HG03064 (cell line): Measurements from ENCODE around the gene L3MBTL3.
"Not testable (repeated sequence)": the region's sequence is repeated elsewhere in the genome, so short reads cannot be mapped to it uniquely, and the experiment has no call there.

Experiments used
- ATAC-seq: cut with Tn5 transposase; IDR thresholded peaks from one replicate; pipeline ENCODE4 v1.9.1; 2021; ENCODE audit warnings: low read depth; ENCODE audit not compliant: unreplicated experiment

The L3MBTL3 gene

DNA sequence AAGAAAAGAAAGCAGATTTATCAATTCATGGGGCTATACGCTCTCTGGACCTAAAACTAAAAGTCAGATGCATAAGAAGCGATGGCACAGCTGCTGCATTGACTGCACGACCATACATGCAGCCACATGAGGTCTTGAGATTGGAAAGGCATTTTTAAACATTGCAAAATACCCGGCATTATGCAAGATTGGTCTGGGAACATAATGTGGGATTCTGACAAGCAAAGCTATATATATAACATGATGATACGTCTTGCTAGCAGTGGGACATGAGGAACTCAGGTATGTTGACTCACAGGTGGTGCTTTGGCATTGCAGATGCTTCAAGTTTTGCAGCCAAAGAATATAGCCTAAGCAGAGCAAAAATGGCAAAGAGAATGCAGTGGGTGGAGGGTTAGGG is 149.3 kb downstream of the L3MBTL3 start:
- ATAC-seq, result no peak

DNA sequence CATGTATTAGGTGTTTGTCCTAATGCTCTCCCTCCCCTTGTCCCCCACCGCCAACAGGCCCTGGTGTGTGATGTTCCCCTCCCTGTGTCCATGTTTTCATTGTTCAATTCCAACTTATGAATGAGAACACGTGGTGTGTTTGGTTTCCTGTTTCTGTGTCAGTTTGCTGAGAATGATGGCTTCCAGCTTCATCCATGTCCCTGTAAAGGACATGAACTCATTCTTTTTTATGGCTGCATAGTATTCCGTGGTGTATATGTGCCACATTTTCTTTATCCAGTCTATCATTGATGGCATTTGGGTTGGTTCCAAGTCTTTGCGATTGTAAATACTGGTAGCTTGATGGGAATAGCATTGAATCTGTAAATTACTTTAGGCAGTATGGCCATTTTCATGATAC is 151.8 kb downstream of the L3MBTL3 start:
- not testable (repeated sequence) for ATAC-seq

DNA sequence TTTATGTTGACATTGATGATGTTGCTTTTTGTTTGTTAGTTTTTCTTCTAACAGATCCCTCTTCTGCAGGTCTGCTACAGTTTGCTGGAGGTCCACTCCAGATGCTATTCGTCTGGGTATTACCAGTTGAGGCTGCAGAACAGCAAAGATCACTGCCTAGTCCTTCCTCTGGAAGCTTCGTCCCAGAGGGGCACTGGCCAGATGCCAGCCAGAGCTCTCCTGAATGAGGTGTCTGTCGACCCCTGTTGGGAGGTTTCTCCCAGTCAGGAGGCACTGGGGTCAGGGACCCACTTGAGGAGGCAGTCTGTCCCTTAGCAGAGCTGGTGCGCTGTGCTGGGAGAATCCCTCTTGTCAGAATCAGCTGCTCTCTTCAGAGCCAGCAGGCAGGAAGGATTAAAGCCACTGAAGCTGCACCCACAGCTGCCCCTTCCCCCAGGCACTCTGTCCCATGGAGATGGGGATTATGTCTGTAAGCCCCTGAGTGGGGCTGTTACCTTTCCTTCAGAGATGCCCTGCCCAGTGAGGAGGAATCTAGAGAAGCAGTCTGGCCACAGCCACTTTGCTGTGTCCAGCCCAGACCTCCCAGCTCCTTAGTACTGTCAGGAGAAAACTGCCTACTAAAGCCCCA is 155.1 kb downstream of the L3MBTL3 start:
- not testable (repeated sequence) for ATAC-seq

DNA sequence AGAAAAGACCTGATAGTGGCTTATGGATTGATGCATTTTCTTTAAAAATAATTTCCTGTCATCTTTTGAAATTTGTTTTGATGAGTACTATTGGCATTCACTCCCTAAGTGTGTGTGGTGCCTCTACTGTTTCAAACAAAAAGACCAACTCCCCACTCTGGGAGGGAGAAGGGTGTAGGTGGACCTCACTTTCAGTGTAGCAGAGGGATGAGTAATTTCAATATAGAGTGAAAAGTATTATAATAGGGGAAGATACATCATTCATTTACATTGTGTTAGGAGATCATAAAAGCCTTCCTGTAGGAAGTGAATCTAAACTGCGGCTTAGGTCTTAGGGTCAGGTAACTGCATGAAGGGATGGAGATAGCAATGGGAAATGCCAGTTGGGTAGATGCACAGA is 158.0 kb downstream of the L3MBTL3 start:
- no peak for ATAC-seq

DNA sequence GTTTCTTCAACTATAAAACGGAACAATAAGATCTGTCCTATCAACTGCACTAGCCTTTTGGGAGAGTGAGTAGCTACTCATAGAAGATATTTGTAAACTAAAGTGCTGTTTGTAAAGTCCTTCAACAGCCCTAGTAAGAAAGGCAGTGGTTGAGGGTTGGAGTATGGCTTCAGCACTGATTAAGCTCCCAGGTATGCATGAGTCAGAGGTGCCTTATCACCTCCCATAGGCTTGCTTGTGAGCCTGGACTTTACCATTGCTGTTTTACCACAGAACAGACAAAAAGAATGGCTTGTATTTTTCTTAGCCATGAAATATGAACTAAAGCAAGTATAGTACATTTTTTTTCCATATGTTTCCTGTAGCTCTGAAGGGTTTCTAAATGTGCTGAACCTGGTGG is 160.3 kb downstream of the L3MBTL3 start:
- no peak for ATAC-seq

DNA sequence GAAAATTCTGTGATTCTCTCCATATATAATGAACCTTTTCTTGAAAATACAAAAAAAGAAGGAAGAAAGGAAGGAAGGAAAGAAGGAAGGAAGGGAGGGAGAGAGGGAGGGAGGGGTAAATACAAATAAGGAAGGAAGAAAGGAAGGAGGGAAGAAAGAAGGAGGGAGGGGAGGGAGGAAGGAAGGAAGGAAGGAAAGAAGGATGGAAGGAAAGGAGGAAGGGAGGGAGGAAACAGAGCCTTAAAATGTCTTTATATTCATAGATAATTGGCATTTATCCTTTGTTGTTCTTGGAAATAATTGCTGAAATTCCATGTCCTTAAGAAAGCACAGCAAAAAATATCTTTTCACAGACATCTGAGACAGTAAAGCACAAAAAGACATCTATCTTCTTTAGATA is 164.1 kb downstream of the L3MBTL3 start:
- no peak for ATAC-seq

DNA sequence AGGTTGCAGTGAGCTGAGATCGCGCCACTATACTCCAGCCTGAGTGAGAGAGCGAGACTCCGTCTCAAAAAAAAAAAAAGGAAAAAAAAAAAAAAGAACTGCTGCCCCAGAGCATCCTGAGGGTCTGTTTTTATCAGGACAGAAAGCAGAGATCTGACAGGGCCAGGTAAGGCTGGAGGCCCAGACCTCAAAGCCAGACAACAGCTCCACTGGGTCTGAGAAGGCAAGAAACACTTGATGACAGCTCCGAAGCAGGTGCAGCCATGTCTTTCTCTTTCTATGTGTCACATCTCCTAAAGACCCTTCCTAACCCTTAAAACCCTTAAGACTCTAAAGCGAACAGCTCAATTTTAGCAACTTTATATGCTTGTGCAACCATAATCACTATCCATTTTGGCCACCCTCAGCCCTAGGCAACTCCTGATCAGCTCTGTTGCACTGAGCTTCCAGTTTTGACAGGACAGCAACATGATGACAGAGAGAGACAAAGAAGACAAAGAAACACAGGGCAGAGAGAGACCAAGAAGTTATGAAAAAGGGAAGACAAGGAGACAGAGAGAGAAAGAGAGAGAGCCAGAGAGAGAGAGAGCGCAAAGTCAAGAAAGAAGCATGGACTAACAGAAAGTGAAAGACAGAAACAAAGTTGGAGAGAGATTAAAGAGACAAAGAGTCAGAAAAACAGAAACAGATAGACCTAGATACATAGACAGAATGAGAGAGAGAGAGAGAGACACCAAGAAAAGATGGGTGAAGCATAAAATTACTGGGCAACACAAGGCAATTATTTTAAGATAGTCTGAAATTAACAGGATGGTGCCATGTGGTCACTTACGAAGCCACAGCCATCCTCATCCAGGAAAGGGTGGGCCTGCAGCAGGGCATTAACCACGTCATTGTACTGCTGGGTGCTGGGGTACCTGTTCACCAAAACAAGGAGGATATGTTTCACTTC is 165.2 kb downstream of the L3MBTL3 start:
- ATAC-seq, result no peak

DNA sequence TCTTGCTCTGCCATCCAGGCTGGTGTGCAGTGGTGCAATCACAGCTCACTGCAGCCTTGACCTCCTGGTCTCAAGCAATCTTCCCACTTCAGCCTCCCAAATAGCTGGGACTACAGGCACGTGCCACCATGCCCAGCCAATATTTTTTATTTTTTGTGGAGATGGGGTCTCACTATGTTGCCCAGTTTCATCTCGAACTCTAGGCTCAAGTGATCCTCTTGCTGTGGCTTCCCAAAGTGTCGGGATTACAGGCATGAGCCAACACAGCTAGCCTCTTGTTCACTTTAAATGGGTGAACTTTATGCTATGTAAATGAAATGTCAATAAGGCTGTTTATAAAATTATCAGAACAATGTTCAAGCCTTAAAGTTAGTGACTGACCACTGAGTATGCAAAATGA is 167.3 kb downstream of the L3MBTL3 start:
- ATAC-seq, result no peak

DNA sequence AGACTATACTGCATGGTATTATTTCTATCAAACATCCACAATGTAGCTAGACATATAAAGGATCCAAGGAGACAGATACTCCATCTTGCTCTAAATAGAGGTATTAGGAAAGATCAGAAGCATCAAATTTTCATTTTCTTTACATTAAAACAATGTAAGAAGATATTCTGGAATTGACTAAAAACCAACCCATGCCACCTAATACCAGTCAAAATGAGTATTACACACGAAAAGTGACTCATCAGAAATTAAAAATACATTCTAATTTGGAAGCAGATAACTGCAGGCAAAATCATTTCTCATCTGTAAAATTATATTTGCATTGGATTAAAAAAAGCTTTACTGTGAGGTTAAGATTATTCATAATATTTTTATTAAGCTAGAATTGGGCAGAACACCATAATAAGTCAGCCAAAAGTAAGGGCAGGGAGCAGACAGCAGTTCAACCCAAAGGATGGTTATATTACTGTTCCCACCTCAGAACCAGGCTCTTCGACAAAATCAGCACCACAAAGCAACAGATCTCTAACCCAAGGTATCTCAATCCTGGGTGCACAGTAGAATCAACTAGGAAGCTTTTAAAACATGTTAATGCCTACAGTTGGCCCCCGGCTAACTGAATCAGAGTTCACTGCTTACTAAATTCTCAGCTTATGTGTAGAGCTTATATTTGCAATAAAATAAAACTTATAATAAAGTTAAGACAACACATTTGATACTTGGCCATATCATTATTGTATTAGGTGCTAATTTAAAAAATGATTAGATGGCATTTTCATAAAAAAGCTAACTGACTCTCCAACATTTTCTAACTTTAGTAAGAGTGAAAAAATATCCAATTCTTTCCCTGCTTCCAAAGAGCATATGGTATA is 169.2 kb downstream of the L3MBTL3 start:
- ATAC-seq, result no peak

DNA sequence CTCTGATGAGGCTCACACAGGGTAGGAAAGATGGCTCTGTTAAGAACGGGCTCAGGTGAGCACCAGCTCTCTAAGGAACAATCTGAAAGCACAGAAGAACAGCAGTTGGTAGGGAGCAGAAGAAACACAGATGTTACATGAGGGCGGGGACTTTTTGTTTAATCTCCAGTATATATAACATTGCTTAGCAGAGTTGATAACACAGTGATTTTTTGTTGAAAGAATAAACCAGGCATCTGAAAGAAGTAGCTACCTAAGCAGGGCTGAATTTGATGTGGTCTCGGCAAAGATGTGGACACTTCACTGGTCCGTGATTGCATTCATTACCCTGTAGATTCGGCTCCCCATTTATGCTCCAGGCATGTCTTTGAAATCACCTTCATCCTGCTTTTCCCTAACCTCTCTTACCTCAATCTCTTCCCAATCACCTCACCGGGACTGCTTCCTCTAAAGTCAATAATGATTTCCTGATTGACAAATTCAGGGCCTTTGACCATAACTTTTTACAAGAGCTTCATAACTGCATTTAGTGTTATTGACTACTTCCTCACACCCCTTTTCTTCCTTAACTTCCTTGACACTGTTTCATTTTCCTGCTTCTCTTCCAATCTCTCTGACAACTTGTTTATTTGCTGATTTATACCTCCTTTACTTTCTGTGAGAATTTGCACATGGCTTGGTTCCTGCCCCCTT is 170.0 kb downstream of the L3MBTL3 start:
- no peak for ATAC-seq

DNA sequence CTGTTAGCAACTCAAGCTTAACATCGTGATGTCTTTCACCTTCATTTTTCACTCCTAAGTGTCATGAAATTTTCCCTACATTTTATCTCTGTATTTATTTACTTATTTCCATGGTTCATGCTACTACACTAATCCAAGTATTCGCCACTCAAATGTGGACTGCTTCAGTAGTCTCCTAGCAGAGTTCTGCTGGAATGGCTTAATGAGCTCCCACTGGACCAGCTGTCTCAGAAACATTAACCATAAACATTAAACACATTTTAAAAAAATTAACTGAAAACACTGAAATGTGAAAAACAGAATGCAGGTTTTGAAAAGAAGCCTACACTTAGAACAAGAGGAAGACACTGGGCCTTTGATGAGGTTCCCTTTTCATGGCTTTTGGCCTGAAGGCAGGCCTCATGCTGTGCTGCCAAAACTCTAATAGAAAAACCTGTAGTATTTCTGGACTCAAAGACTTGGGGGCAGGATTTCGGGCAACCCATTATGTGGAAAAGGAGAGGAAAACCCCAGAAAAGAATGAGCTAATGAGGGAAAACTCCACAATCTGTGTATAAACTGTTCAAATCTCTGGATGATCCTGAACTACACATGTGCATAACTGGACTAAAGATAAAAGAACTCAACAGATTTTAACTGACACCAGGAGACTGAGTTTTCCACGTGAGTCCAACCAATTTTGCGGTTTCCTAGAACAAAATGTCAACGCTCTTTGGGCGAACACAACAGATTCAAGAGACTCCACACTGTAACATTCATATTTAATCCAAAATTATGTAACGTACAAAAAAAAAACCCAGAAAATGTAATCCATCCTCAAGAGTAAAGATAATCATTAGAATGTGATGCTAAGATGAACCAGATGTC is 171.4 kb downstream of the L3MBTL3 start:
- no peak for ATAC-seq
